WERI-Rb-1 (cell line): ENCODE data around the gene CALHM6.

ENCODE experiments used
- DNase-seq: peaks from one replicate; pipeline ENCODE4 v3.0.0-alpha.2; 2020
- H3K27ac ChIP-seq: fragments of 250-450 bp; sonication (Bioruptor Pico); 2 replicates; pipeline ENCODE4 v1.5.1; 2020; ENCODE audit warnings: mild to moderate bottlenecking, moderate library complexity
- H3K27me3 ChIP-seq: fragments of 250-450 bp; sonication (Bioruptor Pico); 2 replicates; pipeline ENCODE4 v1.5.1; 2021; ENCODE audit warnings: mild to moderate bottlenecking, low read depth, moderate library complexity; ENCODE audit not compliant: insufficient read depth, severe bottlenecking
- H3K36me3 ChIP-seq: fragments of 250-450 bp; sonication (Bioruptor Pico); 2 replicates; pipeline ENCODE4 v1.5.1; 2020; ENCODE audit warnings: mild to moderate bottlenecking, moderate library complexity
- H3K4me3 ChIP-seq: 2 replicates; pipeline ENCODE4 v1.5.1; 2011; ENCODE audit warnings: low read depth, mild to moderate bottlenecking, control low read depth, low read length
- H3K9me3 ChIP-seq: fragments of 250-450 bp; sonication (Bioruptor Pico); 2 replicates; pipeline ENCODE4 v1.5.1; 2021; ENCODE audit warnings: mild to moderate bottlenecking, moderate library complexity; ENCODE audit not compliant: severe bottlenecking
- CTCF ChIP-seq: IDR thresholded peaks from 2 replicates; pipeline ENCODE4 v1.5.1; 2011; ENCODE audit warnings: low read depth, mild to moderate bottlenecking, control low read depth, inconsistent platforms, low read length

Gene CALHM6

GRCh38 chr6:116467514-116467913 lies 6.3 kb downstream of the CALHM6 start:
- H3K36me3 ChIP-seq, result no peaks in the 10 kb centered on the region
- TF ChIP-seq CTCF, result no peak

GRCh38 chr6:116468293-116468692 lies 7.1 kb downstream of the CALHM6 start:
- H3K27me3 ChIP-seq, result no peaks in the 10 kb centered on the region
- no peaks in the 10 kb centered on the region for H3K36me3 ChIP-seq
- no peak overlapping the region for H3K27ac ChIP-seq
- no peak for TF ChIP-seq CTCF
- H3K9me3 ChIP-seq, result no peaks in the 10 kb centered on the region
- DNase-seq, result no peak
- H3K4me3 ChIP-seq, result no peak overlapping the region

More at GRCh38 chr6:116467514-116467913, 6.3 kb downstream of the CALHM6 start:
- no peak overlapping the region for H3K27ac ChIP-seq
- H3K27me3 ChIP-seq, result no peaks in the 10 kb centered on the region
- H3K9me3 ChIP-seq, result no peaks in the 10 kb centered on the region
- no peak overlapping the region for H3K4me3 ChIP-seq
- no peak for DNase-seq

GRCh38 chr6:116471531-116471930 lies 10.4 kb downstream of the CALHM6 start:
- TF ChIP-seq CTCF, result no peak
- Histone ChIP-seq H3K4me3 (no peak overlapping the region), H3K9me3 (no peaks in the 10 kb centered on the region), H3K27ac (no peak overlapping the region), H3K27me3 (no peaks in the 10 kb centered on the region), H3K36me3 (no peaks in the 10 kb centered on the region)
- no peak for DNase-seq

GRCh38 chr6:116472706-116473105 lies 11.5 kb downstream of the CALHM6 start:
- no peak for TF ChIP-seq CTCF
- Histone ChIP-seq H3K27me3 (no peaks in the 10 kb centered on the region), H3K9me3 (no peaks in the 10 kb centered on the region), H3K4me3 (no peak overlapping the region), H3K27ac (no peak overlapping the region), H3K36me3 (no peaks in the 10 kb centered on the region)
- DNase-seq, result no peak

GRCh38 chr6:116475141-116475540 lies 14.0 kb downstream of the CALHM6 start:
- no peaks in the 10 kb centered on the region for H3K9me3 ChIP-seq
- no peak overlapping the region for H3K4me3 ChIP-seq
- DNase-seq, result no peak
- H3K27ac ChIP-seq, result no peak overlapping the region
- no peak for TF ChIP-seq CTCF
- H3K36me3 ChIP-seq, result no peaks in the 10 kb centered on the region
- H3K27me3 ChIP-seq, result no peaks in the 10 kb centered on the region

GRCh38 chr6:116476002-116476678 lies 15.0 kb downstream of the CALHM6 start:
- Histone ChIP-seq H3K4me3 (no peak overlapping the region), H3K27me3 (no peaks in the 10 kb centered on the region), H3K9me3 (no peaks in the 10 kb centered on the region), H3K36me3 (no peaks in the 10 kb centered on the region), H3K27ac (no peak overlapping the region)
- DNase-seq, result no peak
- TF ChIP-seq CTCF, result no peak
